NCI-H510A (cell line): Measurements from ENCODE around the gene RTL10.

Experiments
- DNase-seq: peaks from one replicate; lab custom pipeline; 2025; lab: John Stamatoyannopoulos, UW

Gene RTL10

DNA sequence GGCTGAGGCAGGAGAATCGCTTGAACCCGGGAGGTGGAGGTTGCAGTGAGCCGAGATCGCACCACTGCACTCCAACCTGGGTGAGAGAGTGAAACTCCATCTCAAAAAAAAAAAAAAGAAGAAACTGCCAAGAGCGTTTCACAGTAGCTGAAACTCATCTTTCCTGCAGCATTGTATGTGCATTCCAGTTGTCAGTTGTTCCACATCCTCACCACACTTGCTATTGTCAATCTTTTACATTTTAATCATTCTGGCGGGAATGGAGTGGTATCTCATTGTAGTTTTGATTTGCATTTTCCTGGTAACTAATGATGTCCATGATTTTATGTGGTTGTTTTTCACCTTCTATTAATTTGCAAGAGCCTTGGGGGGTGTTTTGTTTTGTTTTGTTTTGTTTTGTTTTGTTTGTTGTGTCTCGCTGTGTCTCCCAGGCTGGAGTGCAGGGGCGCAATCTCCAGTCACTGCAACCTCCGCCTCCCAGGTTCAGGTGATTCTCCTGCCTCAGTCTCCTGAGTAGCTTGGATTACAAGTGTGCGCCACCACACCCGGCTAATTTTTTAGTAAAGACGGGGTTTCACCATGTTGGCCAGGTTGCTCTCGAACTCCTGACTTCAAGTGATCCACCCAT, 8.1 kb upstream of the RTL10 start:
- DNase-seq, result no peak

DNA sequence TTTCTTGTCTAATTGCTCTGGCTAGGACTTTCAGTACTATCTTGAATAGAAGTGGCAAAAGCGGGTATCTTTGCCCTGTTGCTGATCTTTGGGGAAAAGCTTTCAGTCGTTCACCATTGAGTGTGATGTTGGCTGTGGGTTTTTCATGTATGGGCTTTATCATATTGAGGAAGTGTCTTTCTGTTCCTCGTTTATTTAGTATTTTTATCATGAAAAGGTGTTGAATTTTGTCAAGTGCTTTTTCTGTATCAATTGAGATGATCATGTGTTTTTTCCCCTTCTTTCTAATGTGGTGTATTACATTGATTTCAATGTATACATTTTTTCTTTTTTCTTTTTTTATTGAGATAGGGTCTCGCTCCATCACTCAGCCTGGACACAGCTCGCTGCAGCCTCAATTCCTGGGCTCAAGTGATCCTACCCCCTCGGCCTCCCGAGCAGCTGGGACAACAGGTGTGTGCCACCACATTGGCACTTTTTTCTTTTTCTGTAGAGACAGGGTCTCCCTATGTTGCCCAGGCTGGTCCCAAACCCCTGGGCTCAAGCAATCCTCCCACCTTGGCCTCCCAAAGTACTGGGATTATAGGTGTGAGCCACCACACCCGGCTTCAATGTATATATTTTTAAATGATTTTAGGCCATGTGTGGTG, 5.3 kb upstream of the RTL10 start:
- no peak for DNase-seq

DNA sequence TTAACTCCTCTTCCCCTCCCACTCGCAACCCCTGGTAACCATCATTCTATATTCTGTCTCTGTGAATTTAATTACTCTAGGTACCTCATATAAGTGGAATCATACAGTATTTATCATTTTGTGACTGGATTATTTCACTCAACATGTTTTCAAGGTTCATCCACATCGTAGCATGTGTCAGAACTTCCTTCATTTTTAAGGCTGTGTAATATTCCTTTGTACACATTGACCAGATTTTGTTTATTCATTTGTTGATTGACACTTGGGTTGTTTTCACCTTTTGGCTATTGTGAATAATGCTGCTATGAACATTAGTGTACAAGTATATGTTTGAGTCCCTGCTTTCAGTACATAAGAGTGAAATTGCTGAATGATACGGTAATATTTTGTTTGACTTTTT, 2.7 kb upstream of the RTL10 start:
- no peak for DNase-seq

DNA sequence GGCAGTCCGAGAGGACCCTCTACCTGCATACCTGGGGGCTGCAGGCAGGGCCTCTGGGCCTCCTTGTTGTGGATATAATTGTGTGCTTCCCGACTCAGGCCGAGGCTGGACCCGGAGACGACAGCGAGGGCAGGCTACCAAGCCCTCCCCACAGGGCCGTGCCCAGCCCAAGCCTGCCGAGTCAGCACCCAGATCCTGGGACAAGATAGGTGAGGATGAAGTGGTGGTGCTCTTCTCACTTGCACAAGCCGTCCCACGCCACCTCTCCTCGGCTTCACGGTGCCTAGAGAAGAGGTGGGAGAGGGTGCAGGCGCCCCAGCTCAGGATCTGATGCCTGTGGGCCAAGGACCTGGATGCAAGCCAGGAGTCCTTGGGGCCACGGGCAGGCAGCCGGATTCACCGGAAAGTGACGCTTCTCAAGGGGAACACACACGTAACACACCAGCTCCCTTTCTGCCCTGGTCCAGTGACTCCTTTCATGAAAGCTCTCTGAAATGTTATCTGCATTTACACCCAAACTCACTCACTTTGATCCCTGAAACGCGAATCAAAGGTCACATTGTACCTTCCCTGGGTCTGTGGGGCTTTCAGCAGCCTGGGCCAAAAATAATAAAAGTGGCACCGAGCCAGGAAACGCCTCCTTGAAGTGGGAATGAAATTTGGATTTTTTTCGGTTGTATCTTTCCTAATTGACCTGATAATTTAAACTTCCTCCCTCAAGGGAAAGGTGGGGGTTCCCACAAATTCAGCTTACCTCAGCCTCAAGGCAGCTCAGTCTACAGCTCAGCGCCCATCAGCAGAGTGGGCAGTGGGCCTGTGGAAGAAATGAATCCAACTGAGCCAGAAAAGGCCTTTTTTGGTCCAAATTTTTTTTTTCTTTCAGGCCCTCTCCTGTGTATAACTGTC, 1.1 kb upstream of the RTL10 start:
- DNase-seq, result no peak

DNA sequence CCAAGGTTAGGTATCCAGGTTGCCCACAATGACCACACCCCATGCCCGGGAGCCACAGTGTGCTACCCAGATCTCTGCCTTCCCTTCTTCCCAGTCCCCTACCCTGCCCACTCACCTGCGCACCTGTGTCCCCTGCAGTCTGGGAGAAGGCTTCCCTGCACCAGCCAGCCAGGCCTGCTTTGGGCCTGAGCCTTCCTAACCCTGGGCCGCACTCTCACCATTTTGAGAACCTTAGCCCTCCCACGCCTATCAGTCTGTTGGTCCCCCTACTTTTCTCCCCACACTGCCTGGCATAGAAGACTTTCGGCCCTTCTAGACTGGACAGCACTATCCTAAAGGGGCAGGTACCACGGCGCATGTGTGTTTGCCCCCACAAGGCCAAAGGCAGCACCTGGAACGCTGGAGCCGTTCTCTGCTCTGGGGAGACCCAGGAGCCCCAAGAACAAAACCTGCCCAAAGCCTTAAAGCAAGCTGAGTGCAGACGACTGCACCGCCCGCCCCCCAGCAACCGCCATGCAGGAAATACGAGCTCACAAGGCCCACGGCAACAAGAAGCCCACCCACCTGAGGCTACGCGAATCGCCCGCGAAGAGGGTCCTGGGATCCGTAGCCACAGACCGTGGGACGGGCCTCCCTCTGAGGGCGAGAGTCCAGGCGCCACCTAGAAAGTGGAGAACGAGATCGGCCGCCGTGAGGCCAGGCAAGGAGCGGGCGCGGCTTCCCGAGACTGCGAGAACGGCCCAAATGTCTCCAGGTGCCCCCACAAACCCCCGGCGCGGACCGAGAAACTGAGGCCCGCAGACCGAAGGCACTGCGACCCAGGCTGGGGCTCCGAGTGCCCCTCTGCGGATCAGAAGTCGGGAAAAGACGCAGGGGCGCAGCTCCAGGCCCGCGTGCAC, 546 bp downstream of the RTL10 start:
- DNase-seq, result no peak

DNA sequence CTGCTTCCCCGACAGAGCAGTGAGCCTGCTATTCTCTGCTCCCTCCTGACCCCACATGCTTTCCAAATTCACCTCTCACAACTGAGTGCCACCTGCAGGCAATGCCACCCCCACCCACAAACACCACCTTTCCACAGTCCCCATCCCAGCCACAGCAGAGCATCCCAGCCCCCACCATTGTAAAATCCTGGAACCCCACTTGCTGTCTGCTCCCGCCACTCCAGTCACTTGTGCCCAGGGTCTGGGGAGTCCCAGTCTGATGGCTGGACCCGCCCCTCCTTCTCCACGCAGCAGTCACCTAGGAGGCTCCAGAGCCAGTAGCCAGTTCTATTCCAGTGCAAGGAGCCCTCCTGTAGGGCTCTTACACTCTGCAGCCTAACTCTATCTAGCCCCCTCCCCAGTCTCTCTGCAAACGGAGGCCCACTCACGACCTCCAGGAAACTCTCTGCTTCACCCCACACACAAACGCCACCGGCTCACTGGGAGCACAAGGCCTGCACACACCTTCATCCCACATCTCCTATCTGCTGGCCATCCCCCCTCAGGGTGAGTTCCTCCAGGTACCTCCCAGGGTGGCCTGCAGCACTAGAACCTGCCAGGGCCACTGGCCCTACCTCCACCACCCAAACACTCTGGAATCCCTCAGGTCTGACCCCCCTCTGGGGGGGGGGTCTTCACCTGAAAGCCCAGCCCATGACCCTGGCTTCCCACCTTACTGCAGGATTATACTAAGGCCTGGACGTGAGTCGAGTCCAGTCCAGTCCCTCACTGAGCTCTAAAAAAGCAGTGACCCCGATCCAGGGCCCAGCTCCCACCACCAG, 1.4 kb downstream of the RTL10 start:
- DNase-seq, result no peak

DNA sequence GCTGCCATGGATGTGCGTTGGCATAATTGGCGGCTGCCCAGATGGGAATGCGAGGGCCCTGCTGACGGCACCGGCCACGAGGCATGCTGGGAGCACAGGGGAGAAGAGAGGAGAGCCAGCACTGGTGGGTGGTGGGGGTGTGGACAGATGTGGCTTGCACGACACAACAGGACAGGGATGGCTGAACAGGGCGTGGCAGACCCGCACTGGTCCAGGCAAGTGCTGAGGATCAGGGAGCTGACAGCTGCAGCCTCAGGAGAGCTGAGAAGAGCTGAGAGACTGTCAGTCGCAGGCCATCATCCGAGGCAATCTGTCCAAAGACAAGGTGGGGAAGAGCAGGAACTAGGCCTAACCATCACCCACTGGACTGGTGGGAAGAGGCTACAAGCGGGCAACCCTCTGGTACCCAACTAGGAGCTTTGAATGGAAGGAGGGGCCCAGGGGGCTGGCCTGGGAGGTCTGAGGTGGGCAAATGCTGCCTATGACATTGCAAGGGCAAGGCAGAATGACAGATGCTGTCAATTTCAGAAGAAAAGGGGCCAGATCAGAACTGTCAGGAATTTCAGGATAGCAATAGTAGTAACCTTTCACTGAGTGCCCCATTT, 2.4 kb downstream of the RTL10 start:
- no peak for DNase-seq

DNA sequence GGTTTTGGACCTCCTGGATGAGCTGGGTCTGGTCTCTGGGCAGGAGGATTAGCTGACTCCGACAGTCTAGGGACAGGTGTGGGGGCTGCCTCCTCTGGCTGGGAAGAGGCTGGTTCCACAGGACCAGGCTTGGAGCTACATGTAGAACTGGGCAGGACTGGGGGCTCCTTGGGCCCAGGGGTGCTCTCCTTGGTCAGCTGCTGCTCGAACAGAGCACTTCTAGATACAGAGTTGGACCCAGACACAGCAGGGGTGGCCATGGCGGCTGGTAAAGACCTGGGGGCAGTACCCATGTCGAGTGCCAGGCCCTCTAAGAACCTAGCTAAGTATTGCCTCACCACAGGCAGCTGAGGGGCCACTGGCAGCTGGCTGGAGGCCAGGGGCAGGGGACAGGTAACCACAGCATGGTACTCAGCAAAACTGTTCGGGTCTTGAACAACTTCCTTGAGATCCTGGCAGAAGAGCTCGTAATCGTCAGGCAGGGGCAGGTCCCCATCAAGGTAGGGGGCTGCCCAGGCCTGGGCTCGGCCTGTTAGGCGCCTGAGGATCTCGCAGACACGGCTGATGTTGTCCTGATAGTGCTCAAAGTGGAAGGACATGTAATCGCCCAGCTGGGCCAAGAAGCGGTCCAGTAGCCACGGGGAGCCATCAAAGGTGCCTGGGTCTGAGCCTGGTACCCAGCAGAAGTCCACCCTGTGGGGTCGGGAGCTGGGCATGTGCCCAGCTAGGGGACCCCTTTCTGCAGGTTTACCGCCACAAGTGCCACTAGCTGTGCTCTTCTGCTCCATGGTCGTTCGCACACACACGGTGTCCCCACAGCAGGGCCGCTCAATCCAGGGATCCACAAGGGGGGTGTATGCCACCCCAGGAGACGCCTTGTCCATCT, 3.1 kb downstream of the RTL10 start:
- no peak for DNase-seq

DNA sequence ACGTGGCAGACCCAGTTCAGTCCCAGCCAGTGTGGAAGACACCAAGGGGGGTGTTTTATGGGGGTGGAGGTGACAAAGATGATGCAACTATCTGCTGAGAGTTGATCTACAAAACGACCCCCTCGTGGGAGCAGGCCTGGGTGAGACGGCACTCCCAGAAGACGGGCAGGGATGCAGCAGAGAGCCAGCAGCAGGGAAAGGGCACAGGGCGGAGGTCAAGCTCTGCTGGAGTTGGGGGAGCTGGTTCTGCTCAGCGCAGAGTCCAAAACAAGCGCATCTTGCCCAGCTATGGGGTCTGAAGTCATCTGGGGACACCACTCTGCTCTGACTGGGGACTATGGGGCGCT, 3.9 kb downstream of the RTL10 start:
- no peak for DNase-seq

DNA sequence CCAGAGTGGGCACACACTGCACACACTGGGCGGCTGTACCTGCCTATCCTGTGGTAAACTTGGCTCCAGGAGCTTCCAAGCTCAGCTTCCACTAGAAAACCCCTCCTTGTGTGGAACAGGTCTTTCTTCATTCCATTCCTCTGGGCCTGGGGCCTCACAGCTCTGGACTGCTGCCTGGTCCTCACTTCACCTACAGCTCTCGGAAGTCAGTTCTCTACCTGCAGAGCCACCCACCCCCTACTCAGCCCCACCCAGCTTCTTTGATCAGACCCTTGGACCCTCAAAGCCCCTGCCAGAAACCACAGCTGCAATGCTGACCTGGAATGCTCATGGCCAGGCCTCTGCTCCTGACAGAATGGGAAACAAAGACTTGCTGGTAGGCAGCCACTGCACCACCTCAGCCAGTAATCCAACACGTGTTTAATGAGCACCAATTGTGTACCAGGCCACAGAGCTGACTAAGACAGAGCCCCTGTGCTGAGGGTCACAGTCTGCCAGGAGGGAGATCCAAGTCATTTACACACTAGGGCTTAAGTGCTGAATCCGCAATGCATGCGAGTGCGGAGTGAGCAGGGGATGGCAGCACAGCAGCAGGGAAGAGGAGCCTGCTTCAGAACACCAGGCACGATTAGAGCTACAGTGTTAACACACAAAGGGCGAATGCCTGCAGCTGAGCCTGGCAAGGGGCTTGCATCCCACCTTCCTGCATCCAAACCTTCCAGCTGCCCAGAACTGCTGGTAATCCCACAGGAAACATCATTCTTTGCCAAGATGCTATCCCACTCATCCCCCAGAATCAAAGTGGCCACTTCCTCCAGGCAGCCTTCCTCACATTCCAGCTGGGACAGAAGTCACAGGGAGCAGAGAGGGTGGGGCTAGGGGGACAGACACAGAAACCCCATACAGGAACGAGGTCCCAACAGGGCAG, 4.6 kb downstream of the RTL10 start:
- DNase-seq, result no peak

DNA sequence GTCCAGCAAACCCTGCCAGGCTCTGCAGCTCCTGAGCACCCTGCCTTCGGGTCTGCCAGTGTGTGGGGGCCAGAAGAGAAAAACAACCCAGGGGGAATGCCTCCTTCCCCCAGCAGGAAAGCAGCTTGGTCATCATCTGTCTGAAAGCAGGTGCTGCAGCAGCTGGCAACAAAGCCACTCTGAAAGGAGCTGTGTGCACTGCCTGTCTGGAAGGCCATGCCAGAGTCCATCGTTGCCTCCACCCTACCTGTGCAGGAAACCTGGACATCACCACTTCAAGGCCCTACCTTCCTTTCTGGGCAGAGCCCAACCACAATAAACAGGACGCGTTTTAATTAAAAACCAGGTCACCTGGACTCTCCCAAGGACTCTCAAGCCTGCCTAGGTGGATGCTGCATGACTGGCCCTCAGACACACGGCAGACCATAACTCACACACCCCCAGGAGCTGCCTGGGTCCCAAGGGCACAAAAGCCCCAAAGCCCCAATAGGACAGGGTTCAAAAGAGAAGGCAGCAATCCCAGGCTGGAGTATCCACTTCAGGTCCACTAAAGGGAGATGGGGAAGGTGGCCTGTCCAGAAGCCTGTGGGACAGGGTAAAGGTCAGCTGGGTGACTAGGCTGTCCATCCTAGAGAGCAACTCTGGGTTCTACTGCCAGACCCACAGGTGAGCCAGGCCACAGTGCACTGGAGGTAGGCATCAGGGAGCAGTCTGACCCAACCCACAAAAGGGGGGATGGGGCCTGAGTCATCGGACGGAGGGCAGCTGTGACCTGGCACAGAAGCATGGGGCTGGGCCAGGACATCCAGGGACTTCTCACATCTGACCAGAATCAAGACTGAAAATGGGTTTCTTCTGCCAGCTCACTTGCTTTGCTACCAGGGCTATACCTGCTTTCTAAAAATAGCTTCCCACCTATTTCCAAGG, 6.1 kb downstream of the RTL10 start:
- DNase-seq, result no peak

DNA sequence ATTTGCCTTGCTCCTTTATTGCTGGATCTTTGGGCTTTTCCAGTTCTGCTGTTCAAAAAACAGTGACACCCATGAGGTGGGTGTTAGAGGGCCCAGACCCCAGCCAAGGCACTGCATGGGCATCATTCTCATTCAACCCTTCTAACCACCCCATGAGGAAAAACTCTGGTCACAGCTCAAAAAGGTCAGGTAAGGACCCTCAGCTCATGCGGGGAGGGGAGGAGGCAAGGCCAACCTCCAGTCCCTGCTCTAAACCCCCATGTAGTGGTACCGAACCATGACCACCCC, 7.4 kb downstream of the RTL10 start:
- DNase-seq, result no peak

DNA sequence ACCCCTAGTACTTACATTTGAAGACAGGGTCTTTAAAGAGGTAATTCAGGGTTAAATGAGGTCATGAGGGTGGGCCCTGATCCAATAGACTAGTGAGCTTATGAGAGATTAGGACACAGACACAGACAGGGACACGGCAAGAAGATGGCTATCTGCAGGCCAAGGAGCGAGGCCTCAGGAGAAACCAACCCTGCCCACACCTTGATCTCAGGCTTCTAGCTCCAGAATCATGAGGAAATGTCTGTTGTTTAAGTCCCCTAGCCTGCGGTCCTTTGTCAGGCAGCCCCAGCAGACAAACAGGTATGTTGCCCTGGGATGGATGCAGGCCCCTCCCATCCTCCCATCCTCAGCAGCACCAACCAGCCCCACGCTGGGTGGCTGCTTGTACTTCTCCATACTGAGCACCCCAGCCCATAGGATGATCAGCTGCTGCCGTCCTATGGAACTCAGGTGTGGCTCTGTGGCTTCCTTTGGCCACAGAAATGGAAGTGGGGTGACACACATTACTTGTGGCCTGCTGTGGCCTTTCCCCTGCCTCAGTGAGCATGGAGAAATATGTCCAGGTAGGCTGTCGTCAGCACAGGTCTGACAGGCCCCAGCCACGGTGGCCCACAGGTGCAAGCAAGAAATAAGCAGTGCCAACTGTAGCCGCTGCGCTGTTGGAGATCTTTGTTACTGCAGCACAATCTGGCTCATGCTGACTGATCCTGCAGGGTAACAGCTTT, 7.9 kb downstream of the RTL10 start:
- no peak for DNase-seq

DNA sequence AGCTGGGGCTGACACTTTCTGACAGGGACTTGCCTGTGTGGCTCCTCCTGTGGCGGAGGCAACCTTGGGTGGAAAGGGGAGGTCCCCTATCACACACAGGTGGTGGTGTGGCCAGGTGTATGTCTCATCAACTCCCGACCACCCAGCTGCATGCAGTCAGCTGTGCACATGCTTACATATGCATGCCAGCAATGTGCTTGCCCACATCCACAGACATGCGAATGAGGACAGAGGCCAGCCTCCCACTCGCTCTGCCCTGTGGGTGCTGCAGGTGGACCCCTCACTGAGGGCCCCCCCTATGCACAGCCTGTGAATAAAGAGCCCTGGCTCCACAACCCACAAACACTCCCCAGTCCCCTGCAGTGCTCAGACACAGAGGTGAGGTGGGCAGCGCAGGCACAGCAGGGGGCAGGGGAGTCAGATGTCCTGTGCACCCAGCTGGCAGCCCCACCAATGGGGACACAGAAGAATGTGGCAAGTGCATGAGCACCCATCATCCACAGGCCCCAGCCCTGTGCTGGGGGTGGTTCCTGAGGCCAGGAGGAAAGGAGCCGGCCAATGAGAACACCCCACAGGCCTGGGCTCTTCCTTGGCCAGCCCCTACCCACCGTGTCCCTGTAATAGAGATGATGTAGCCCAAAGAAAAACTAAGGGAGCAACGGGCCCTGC, 9.5 kb downstream of the RTL10 start:
- no peak for DNase-seq

DNA sequence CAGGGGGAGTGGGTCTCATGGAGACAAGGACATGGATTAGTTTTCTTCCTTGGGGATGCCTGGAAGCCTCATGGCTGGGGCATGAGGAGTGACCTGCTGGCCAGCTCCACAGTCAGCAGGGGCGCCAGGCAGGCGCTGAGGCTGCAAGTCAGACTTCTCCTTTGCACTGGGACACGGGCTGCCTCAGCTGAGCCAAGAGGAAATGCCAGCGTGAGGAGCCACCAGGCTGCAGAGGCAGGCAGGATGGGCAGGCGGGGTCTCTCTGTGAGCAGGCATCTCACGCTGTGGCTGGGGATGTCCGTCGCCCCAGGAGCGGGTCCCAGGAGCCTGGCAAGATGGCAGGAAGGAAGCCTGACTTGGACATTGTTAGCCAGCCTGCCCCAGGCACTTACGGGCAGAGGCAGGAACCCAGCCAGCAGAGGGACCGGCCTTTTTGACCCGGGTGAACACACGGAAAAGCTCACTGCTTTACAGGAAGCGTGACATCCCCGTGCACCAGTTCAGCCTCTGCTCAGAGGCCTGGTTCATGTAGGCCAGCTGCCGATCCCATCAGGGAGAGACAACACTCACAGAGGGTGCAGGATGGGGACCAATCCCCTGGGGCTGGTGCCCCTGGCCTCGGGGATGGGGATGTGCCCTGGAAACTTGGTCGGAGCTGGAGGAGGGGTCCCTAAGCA, 10.2 kb downstream of the RTL10 start:
- DNase-seq, result no peak

DNA sequence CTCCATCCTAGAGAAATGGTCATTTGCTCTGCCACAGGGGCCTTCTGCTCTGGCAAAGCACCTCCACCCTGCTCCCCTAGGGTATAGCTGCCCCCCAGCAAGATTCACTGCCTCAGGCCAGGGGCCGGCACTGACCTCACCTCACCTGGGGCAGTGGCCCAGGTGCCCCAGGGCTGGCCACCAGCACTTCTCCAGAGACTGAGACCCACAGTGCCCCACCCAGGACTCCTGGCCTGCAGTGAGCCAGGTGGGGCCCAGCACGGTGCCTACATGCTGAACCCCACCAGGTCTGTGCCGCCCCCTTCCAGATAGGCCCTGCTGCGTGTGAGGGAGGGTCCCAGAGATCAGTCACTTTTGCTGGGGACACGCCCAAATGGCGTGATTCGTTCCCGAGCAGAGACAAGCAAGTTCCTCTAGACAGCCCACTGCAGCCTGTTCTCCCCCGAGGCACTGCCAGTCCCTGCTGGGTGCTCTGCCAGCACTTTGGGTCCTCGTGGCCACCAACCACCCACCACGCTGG, 10.8 kb downstream of the RTL10 start:
- DNase-seq, result no peak
